C4-2B (cell line): Measurements from ENCODE around the gene DBH.

ENCODE experiments used
- H3K27ac ChIP-seq: fragments of 450-650 bp; 2 replicates; pipeline ENCODE4 v1.5.1; 2017
- CTCF ChIP-seq: fragments of 450-650 bp; conservative IDR thresholded peaks from 2 replicates; pipeline ENCODE4 v1.5.1; 2017; ENCODE audit warnings: mild to moderate bottlenecking
- ZFX ChIP-seq: fragments of 450-650 bp; IDR thresholded peaks from 2 replicates; pipeline ENCODE4 v1.6.1; 2017

DBH gene

GRCh38 chr9:133591985-133592384 is 44.2 kb upstream of the DBH start:
- TF ChIP-seq ZFX (no peak), CTCF (no peak)
- H3K27ac ChIP-seq: no peak overlapping the region

- TF ChIP-seq ZFX (no peak), CTCF (peak; percentile 55)
- no peak overlapping the region for H3K27ac ChIP-seq
These were observed 43.3 kb upstream of the DBH start for GRCh38 chr9:133592731-133593409.

GRCh38 chr9:133593587-133594253 is 42.4 kb upstream of the DBH start:
- TF ChIP-seq CTCF (no peak), ZFX (no peak)
- no peak overlapping the region for H3K27ac ChIP-seq

- H3K27ac ChIP-seq: no peak overlapping the region
- no peak for TF ChIP-seq ZFX
- TF ChIP-seq CTCF: no peak
These were observed 41.9 kb upstream of the DBH start for GRCh38 chr9:133594310-133594709.

- TF ChIP-seq ZFX (no peak), CTCF (no peak)
- H3K27ac ChIP-seq: no peak overlapping the region
These were observed 40.3 kb upstream of the DBH start for GRCh38 chr9:133595910-133596309.

GRCh38 chr9:133597316-133597957 is 38.7 kb upstream of the DBH start:
- no peak for TF ChIP-seq ZFX
- no peak for TF ChIP-seq CTCF
- no peak overlapping the region for H3K27ac ChIP-seq

- H3K27ac ChIP-seq: no peak overlapping the region
- TF ChIP-seq ZFX (no peak), CTCF (no peak)
These were observed 37.2 kb upstream of the DBH start for GRCh38 chr9:133598978-133599377.
